ENCODE results near the gene FOXP2. TPM values are rescaled to one million over a fixed set of nuclear protein-coding genes. Genes with fewer than 3 reads are reported as not detected.

Gene FOXP2
- total RNA-seq, 1 experiment from 2014 or later: not detected

- Histone ChIP-seq H3K27me3 (no peaks in the 10 kb centered on the region), H3K9me3 (no peaks in the 10 kb centered on the region), H3K4me3 (no peak overlapping the region), H3K36me3 (no peaks in the 10 kb centered on the region)
- DNase-seq: no peak
Measured at GRCh38 chr7:114700247-114700928, 285.8 kb downstream of the FOXP2 start.

DNA sequence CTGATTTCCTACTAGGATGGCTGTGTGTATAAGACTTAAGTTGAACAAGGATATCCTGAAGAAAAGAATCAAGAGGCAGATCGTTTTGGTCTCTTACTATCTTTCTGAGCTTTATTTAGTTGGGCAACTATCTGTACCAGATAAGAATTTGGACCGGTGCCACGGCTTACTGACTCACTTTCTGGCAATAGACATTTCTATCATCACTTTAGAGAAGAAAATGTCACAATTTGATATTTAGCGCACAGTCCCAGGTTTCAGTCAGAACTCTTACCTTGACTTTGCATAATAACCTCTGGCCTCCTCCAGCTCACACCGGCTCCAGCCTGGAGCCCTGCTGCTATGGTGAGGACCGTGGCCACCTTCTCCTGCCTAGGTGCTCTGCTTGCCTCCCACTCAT is 289.1 kb downstream of the FOXP2 start:
- no peaks in the 10 kb centered on the region for H3K9me3 ChIP-seq
- no peak overlapping the region for H3K4me3 ChIP-seq
- no peaks in the 10 kb centered on the region for H3K36me3 ChIP-seq
- no peak for DNase-seq
- no peaks in the 10 kb centered on the region for H3K27me3 ChIP-seq

DNA sequence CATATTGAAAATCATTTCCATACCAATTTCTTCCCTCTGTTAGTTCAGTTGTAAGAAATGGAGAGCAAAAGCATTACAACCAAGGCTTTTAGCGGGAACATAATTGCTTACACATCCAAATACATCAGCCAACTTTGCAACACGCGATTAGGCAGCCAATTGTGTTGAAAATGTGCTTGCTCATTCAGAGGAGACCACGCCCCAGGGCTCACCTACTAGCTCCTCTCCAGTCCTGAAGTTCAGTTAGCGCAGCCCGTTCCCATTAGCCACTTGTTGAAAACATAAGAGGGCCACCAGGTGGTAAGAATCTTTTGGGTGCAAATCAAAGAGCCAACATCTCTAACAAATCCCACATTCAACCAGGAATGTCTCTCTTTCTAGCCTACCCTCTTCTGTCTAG is 294.0 kb downstream of the FOXP2 start:
- Histone ChIP-seq H3K36me3 (no peaks in the 10 kb centered on the region), H3K9me3 (no peaks in the 10 kb centered on the region), H3K4me3 (no peak overlapping the region), H3K27me3 (no peaks in the 10 kb centered on the region)
- DNase-seq: no peak

- no peak overlapping the region for H3K4me3 ChIP-seq
- no peaks in the 10 kb centered on the region for H3K36me3 ChIP-seq
- H3K9me3 ChIP-seq: no peaks in the 10 kb centered on the region
- DNase-seq: no peak
- H3K27me3 ChIP-seq: no peaks in the 10 kb centered on the region
Measured at GRCh38 chr7:114710499-114710898, 295.9 kb downstream of the FOXP2 start.

DNA sequence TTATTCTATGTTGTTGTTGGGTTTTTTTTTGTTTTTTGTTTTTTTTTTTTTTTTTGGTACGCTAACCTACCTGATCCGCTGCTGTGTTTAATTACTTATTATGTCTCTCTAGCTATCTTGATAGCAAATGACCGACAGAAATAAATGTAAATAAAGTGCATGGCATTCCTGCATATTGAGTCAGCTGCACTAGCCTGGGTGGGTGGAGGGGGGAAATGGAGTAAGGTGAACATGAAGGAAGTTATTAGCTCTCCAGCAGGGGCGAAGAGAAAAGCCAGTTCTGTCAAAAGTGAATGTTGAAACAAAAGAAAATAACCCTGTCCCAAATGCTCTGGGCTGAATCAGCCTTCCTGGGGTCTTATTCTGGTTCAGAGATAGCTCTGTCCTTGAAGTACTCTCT is 296.6 kb downstream of the FOXP2 start:
- Histone ChIP-seq H3K4me3 (no peak overlapping the region), H3K27me3 (no peaks in the 10 kb centered on the region), H3K36me3 (no peaks in the 10 kb centered on the region), H3K9me3 (no peaks in the 10 kb centered on the region)
- DNase-seq: no peak

DNA sequence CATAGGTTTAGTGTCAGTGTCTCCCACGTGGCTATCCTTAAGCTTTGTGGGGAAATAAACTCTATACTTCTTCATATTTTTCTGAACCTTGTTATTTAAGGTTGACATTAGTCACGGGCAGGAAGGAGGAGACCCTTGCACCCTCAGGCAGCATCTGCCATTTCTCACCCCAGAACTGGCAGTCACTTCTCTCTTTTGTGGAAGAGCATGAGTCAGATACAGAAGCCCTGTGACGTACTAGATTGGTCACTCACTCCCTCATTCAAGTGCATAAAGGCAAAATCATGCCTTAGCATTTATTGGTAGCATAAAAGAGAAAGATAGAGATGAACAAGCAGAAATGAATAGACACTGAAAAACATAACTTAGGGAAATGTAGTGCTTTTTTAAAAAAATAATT is 301.3 kb downstream of the FOXP2 start:
- no peaks in the 10 kb centered on the region for H3K27me3 ChIP-seq

GRCh38 chr7:114718861-114719260 is 304.2 kb downstream of the FOXP2 start:
- Histone ChIP-seq H3K4me3 (no peak overlapping the region), H3K36me3 (no peaks in the 10 kb centered on the region), H3K27me3 (no peaks in the 10 kb centered on the region), H3K9me3 (no peaks in the 10 kb centered on the region)
- no peak for DNase-seq

More for the DNA sequence above, 301.3 kb downstream of the FOXP2 start:
- Histone ChIP-seq H3K9me3 (no peaks in the 10 kb centered on the region), H3K4me3 (no peak overlapping the region), H3K36me3 (no peaks in the 10 kb centered on the region)
- no peak for DNase-seq

DNA sequence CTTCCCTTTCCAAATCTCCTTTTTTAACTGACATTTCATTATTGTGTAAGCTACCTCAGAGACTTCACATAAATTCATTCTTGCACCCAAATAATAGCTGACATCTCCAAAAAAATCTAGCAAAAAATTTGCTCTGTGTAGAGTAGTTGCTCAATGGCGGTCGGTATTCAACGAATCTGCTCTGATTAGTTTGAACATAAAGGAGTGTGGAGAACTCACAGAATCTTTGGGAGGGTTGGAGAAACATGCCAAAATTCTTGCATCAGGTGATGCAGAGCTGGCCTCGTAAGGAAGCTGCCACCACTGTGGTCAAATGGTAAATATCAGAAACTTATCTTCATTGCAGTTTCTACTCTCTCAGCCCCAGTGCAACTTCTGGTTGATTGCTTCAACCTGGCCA is 306.1 kb downstream of the FOXP2 start:
- DNase-seq: no peak
- Histone ChIP-seq H3K4me3 (no peak overlapping the region), H3K36me3 (no peaks in the 10 kb centered on the region), H3K9me3 (no peaks in the 10 kb centered on the region), H3K27me3 (no peaks in the 10 kb centered on the region)

DNA sequence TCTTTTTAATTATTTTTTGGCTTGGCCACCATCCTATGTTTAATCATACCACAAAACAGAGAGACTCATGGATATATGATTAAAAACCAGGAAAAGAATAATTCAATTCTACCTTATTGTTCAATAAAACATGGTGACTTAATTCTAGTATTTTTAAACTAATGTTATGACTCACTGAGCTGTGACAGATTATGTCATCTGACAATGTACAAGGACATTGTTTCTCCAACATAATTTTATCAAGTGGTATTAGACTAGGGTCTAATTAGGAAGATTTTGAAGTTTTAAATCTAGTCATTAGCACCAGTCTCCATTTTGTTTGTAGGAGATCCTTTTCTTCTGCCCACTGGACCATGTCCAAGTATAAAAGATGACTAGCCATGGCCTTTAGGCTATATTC is 307.9 kb downstream of the FOXP2 start:
- Histone ChIP-seq H3K36me3 (no peaks in the 10 kb centered on the region), H3K4me3 (no peak overlapping the region), H3K27me3 (no peaks in the 10 kb centered on the region), H3K9me3 (no peaks in the 10 kb centered on the region)
- DNase-seq: no peak

- Histone ChIP-seq H3K4me3 (no peak overlapping the region), H3K27me3 (no peaks in the 10 kb centered on the region), H3K36me3 (no peaks in the 10 kb centered on the region), H3K9me3 (no peaks in the 10 kb centered on the region)
- no peak for DNase-seq
Measured at GRCh38 chr7:114723308-114723707, 308.7 kb downstream of the FOXP2 start.

- DNase-seq: no peak
- H3K36me3 ChIP-seq: no peaks in the 10 kb centered on the region
- H3K27me3 ChIP-seq: no peaks in the 10 kb centered on the region
- H3K9me3 ChIP-seq: no peaks in the 10 kb centered on the region
- H3K4me3 ChIP-seq: no peak overlapping the region
Measured at GRCh38 chr7:114740095-114740494, 325.5 kb downstream of the FOXP2 start.

- no peaks in the 10 kb centered on the region for H3K27me3 ChIP-seq
- no peak overlapping the region for H3K4me3 ChIP-seq
- no peaks in the 10 kb centered on the region for H3K36me3 ChIP-seq
- DNase-seq: no peak
- H3K9me3 ChIP-seq: no peaks in the 10 kb centered on the region
Measured at GRCh38 chr7:114740941-114741340, 326.3 kb downstream of the FOXP2 start.

- Histone ChIP-seq H3K27me3 (no peaks in the 10 kb centered on the region), H3K36me3 (no peaks in the 10 kb centered on the region), H3K4me3 (no peak overlapping the region), H3K9me3 (no peaks in the 10 kb centered on the region)
- DNase-seq: no peak
Measured at GRCh38 chr7:114741911-114742310, 327.3 kb downstream of the FOXP2 start.

Data from MG63 (cell line).